ENCODE measurements around the gene NOTCH1. TPM values are rescaled to one million over a fixed set of nuclear protein-coding genes. Genes with fewer than 3 reads are reported as not detected.

Gene NOTCH1
- total and polyA plus RNA-seq, 7 experiments from 2014 or later, result 1.9 to 92.9 (median 52.0) TPM

GRCh38 chr9:136552117-136552703 is 6.4 kb upstream of the NOTCH1 start:
- Mint-ChIP-seq H3K4me3 (peak overlapping the region in 9 of 10 donors; percentile 36 to 78 (median 66)), H3K9me3 (no peaks in the 10 kb centered on the region), H3K36me3 (no peaks in the 10 kb centered on the region), H3K4me1 (peaks cover 7 to 23% (median 14%) of the 10 kb centered on the region in 7 donors), H3K27ac (peak overlapping the region in 8 of 9 donors; percentile 8 to 75 (median 50)), H3K27me3 (peaks cover 0 to 11% (median 0%) of the 10 kb centered on the region in 5 donors)
- ChIA-PET POLR2A (interaction anchor here (1.0 to 1.6 kb wide), 2 partner anchors 11 to 13 kb away, joined by 3 to 9 read pairs; no protein-coding TSS in a partner anchor), CTCF (interaction anchor here (0.6 to 0.7 kb wide), 2 partner anchors 62 to 101 kb away, joined by 3 read pairs; no protein-coding TSS in a partner anchor)
- intact Hi-C loops (cut with micrococcal nuclease), result no loop called here
- peak overlapping the region; percentile 20 for H3K27ac ChIP-seq (ENCODE audit: low read depth, low read length)
- peak in 1 of 9 donors; percentile 27 for DNase-seq
- H3K36me3 ChIP-seq (ENCODE audit: control insufficient read depth in 2 of 3, insufficient read depth in 3 of 3, low read length in 3 of 3), result no peaks in the 10 kb centered on the region
- peak; percentile 61 for ATAC-seq
- H3K4me3 ChIP-seq (ENCODE audit: low read length), result no peak overlapping the region
- peaks cover 0 to 19% of the 10 kb centered on the region in 2 donors for H3K4me1 ChIP-seq (ENCODE audit: control insufficient read depth in 2 of 2, insufficient read depth in 2 of 2, low read length in 2 of 2)
- no peaks in the 10 kb centered on the region for H3K27me3 ChIP-seq (ENCODE audit: control insufficient read depth in 2 of 2, insufficient read depth in 2 of 2, low read length in 2 of 2)
- no peaks in the 10 kb centered on the region for H3K9me3 ChIP-seq (ENCODE audit: control insufficient read depth in 2 of 3, low read length in 3 of 3)

- H3K9me3 Mint-ChIP-seq, result no peaks in the 10 kb centered on the region
- ChIA-PET CTCF (interaction anchor here (0.7 kb wide), 1 partner anchor 102 kb away, joined by 3 read pairs; no protein-coding TSS in a partner anchor), POLR2A (interaction anchor here (1.0 to 1.6 kb wide), 2 partner anchors 11 to 13 kb away, joined by 3 to 9 read pairs; no protein-coding TSS in a partner anchor)
- H3K27me3 Mint-ChIP-seq, result peaks cover 0 to 11% (median 0%) of the 10 kb centered on the region in 5 donors
- H3K4me3 Mint-ChIP-seq, result peak overlapping the region in 9 of 10 donors; percentile 46 to 78 (median 69)
- Histone ChIP-seq H3K4me1 (ENCODE audit: control insufficient read depth in 2 of 2, insufficient read depth in 2 of 2, low read length in 2 of 2) (peaks cover 4 to 25% of the 10 kb centered on the region in 2 donors), H3K9me3 (ENCODE audit: control insufficient read depth in 2 of 3, low read length in 3 of 3) (no peaks in the 10 kb centered on the region), H3K4me3 (ENCODE audit: low read length) (no peak overlapping the region), H3K27ac (ENCODE audit: low read depth, low read length) (peak overlapping the region; percentile 6), H3K27me3 (ENCODE audit: control insufficient read depth in 2 of 2, insufficient read depth in 2 of 2, low read length in 2 of 2) (no peaks in the 10 kb centered on the region), H3K36me3 (ENCODE audit: control insufficient read depth in 2 of 3, insufficient read depth in 3 of 3, low read length in 3 of 3) (no peaks in the 10 kb centered on the region)
- intact Hi-C loops (cut with micrococcal nuclease), result no loop called here
- ATAC-seq (no peak), DNase-seq (no peak)
- H3K4me1 Mint-ChIP-seq, result peaks cover 7 to 29% (median 20%) of the 10 kb centered on the region in 7 donors
- peak overlapping the region in 6 of 9 donors; percentile 13 to 82 (median 56) for H3K27ac Mint-ChIP-seq
- H3K36me3 Mint-ChIP-seq, result no peaks in the 10 kb centered on the region
These were observed 5.7 kb upstream of the NOTCH1 start for GRCh38 chr9:136551401-136552116.

GRCh38 chr9:136550439-136551289 is 4.8 kb upstream of the NOTCH1 start:
- no peak overlapping the region for H3K27ac Mint-ChIP-seq
- DNase-seq (no peak), ATAC-seq (no peak)
- H3K4me3 ChIP-seq (ENCODE audit: low read length), result no peak overlapping the region
- ChIA-PET CTCF (interaction anchor here (0.7 kb wide), 1 partner anchor 80 kb away, joined by 3 read pairs; no protein-coding TSS in a partner anchor), POLR2A (interaction anchor here (1.0 to 3.4 kb wide), 2 partner anchors 10 to 12 kb away, joined by 3 to 13 read pairs; no protein-coding TSS in a partner anchor)
- H3K4me1 ChIP-seq (ENCODE audit: control insufficient read depth in 2 of 2, insufficient read depth in 2 of 2, low read length in 2 of 2), result peaks cover 8 to 26% of the 10 kb centered on the region in 2 donors
- H3K9me3 Mint-ChIP-seq, result no peaks in the 10 kb centered on the region
- intact Hi-C loops (cut with micrococcal nuclease), result no loop called here
- no peaks in the 10 kb centered on the region for H3K9me3 ChIP-seq (ENCODE audit: control insufficient read depth in 2 of 3, low read length in 3 of 3)
- H3K36me3 Mint-ChIP-seq, result no peaks in the 10 kb centered on the region
- no peak overlapping the region for H3K27ac ChIP-seq (ENCODE audit: low read depth, low read length)
- H3K4me3 Mint-ChIP-seq, result peak overlapping the region in 2 of 10 donors; percentile 58 to 70
- H3K27me3 Mint-ChIP-seq, result peaks cover 0 to 9% (median 0%) of the 10 kb centered on the region in 5 donors
- no peaks in the 10 kb centered on the region for H3K27me3 ChIP-seq (ENCODE audit: control insufficient read depth in 2 of 2, insufficient read depth in 2 of 2, low read length in 2 of 2)
- H3K4me1 Mint-ChIP-seq, result peaks cover 7 to 29% (median 20%) of the 10 kb centered on the region in 7 donors
- H3K36me3 ChIP-seq (ENCODE audit: control insufficient read depth in 2 of 3, insufficient read depth in 3 of 3, low read length in 3 of 3), result no peaks in the 10 kb centered on the region

- no peak overlapping the region for H3K27ac Mint-ChIP-seq
- ChIA-PET POLR2A (interaction anchor here (0.6 to 3.4 kb wide), 6 partner anchors 10 to 196 kb away, joined by 3 to 13 read pairs (median 3); no protein-coding TSS in a partner anchor), CTCF (no interaction called here)
- peaks cover 7 to 30% (median 20%) of the 10 kb centered on the region in 7 donors for H3K4me1 Mint-ChIP-seq
- intact Hi-C loops (cut with micrococcal nuclease), result loop anchor here (5.0 to 10.0 kb wide), 7 partner anchors 37 to 673 kb away; partner anchors contain the start of genes CAMSAP1 (in 1 of the 2), QSOX2 (in 1 of the 2), RNF208 (in 1 of the 2) and SNAPC4 (in 1 of the 2)
- H3K4me1 ChIP-seq (ENCODE audit: control insufficient read depth in 2 of 2, insufficient read depth in 2 of 2, low read length in 2 of 2), result peaks cover 9 to 26% of the 10 kb centered on the region in 2 donors
- no peak overlapping the region for H3K4me3 ChIP-seq (ENCODE audit: low read length)
- ATAC-seq (no peak), DNase-seq (no peak)
- no peaks in the 10 kb centered on the region for H3K27me3 ChIP-seq (ENCODE audit: control insufficient read depth in 2 of 2, insufficient read depth in 2 of 2, low read length in 2 of 2)
- H3K27ac ChIP-seq (ENCODE audit: low read depth, low read length), result no peak overlapping the region
- no peaks in the 10 kb centered on the region for H3K36me3 ChIP-seq (ENCODE audit: control insufficient read depth in 2 of 3, insufficient read depth in 3 of 3, low read length in 3 of 3)
- no peak overlapping the region for H3K4me3 Mint-ChIP-seq
- peaks cover 0 to 9% (median 0%) of the 10 kb centered on the region in 5 donors for H3K27me3 Mint-ChIP-seq
- no peaks in the 10 kb centered on the region for H3K9me3 ChIP-seq (ENCODE audit: control insufficient read depth in 2 of 3, low read length in 3 of 3)
- H3K9me3 Mint-ChIP-seq, result no peaks in the 10 kb centered on the region
- H3K36me3 Mint-ChIP-seq, result no peaks in the 10 kb centered on the region
These were observed 3.4 kb upstream of the NOTCH1 start for GRCh38 chr9:136549010-136549980.

DNA sequence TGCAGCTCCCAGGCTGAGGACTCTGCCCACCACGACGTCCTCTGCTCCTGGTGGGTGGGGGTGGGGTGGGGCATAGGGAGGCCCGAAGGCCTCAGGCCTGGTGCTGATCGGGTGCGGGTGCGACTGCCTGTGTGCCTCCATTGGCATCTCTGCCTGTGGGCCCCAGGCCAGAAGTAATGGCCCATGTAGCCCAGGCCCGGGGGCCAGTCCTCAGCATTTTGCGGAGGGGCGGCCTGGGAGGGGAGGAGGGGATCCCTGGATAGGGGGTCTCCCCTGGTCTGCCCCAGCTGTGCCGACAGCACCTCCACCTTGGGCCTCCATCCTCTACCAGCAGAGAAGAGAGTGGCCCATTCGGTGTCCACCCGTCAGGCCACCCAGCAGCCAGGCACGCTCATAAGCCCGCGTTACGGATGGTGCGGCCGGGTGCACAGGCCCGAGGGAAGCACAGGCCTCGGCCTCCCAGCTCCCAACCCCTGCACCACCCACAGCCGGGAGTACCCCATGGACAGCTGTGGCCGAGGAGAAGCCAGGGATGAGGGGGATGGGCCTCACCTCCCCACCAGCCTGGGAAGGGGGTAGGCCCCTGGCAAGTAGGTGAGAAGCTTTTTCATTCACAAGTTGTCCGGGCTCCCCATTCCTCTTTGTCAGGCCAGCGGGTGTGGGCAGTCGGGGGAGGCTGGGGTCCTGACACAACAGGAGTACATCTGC is 1.8 kb upstream of the NOTCH1 start:
- Histone ChIP-seq H3K36me3 (ENCODE audit: control insufficient read depth in 2 of 3, insufficient read depth in 3 of 3, low read length in 3 of 3) (peaks cover 0 to 4% (median 0%) of the 10 kb centered on the region in 3 experiments), H3K9me3 (ENCODE audit: control insufficient read depth in 2 of 3, low read length in 3 of 3) (no peaks in the 10 kb centered on the region), H3K27me3 (ENCODE audit: control insufficient read depth in 2 of 2, insufficient read depth in 2 of 2, low read length in 2 of 2) (no peaks in the 10 kb centered on the region), H3K4me3 (ENCODE audit: low read length) (no peak overlapping the region), H3K27ac (ENCODE audit: low read depth, low read length) (no peak overlapping the region), H3K4me1 (ENCODE audit: control insufficient read depth in 2 of 2, insufficient read depth in 2 of 2, low read length in 2 of 2) (peaks cover 20 to 41% of the 10 kb centered on the region in 2 donors)
- Mint-ChIP-seq H3K36me3 (peaks cover 0 to 3% (median 0%) of the 10 kb centered on the region in 5 donors), H3K4me1 (peaks cover 7 to 46% (median 33%) of the 10 kb centered on the region in 7 donors), H3K27ac (peak overlapping the region in 2 of 9 donors; percentile 32 to 90), H3K9me3 (no peaks in the 10 kb centered on the region), H3K27me3 (peaks cover 0 to 9% (median 0%) of the 10 kb centered on the region in 5 donors), H3K4me3 (peak overlapping the region in 6 of 10 donors; percentile 5 to 88 (median 65))
- ChIA-PET POLR2A (interaction anchor here (1.0 to 3.4 kb wide), 3 partner anchors 9 to 81 kb away, joined by 3 to 13 read pairs (median 4); no protein-coding TSS in a partner anchor), CTCF (no interaction called here)
- DNase-seq (no peak), ATAC-seq (no peak)
- intact Hi-C loops (cut with micrococcal nuclease), result loop anchor here (2.0 to 10.0 kb wide), 9 partner anchors 15 to 675 kb away; partner anchors contain the start of genes CAMSAP1 (in 1 of the 2), QSOX2 (in 1 of the 2), RNF208 (in 1 of the 2) and SNAPC4 (in 1 of the 2)

Data from naive thymus-derived CD4-positive, alpha-beta T cell (primary cell).